Smooth muscle cell (in vitro differentiated cells): ENCODE measurements around the gene SLCO3A1. TPM values are rescaled to one million over a fixed set of nuclear protein-coding genes. Genes with fewer than 3 reads are reported as not detected.

Experiments used
- DNase-seq: peaks from one replicate; lab custom pipeline; 2025; ENCODE audit not compliant: unreplicated experiment; lab: John Stamatoyannopoulos, UW
- H2AFZ ChIP-seq: fragments of 200-600 bp; sonication (generic); 2 replicates; pipeline ENCODE4 v1.6.0; 2016; ENCODE audit warnings: antibody characterized with exemption, low read depth, mild to moderate bottlenecking
- H3F3A ChIP-seq: fragments of 200-600 bp; sonication (generic); 2 replicates; pipeline ENCODE4 v1.6.0; 2017; ENCODE audit warnings: antibody characterized with exemption, low read depth
- H3K27ac ChIP-seq: fragments of 200-600 bp; sonication (generic); 2 replicates; pipeline ENCODE4 v1.5.1; 2016; ENCODE audit warnings: low read depth, mild to moderate bottlenecking
- H3K27me3 ChIP-seq: fragments of 200-600 bp; sonication (generic); 2 replicates; pipeline ENCODE4 v1.6.1; 2016; ENCODE audit warnings: low read depth, mild to moderate bottlenecking
- H3K36me3 ChIP-seq: fragments of 200-600 bp; sonication (generic); 2 replicates; pipeline ENCODE4 v1.5.1; 2016; ENCODE audit warnings: low read depth
- H3K4me1 ChIP-seq: fragments of 200-600 bp; sonication (generic); 2 replicates; pipeline ENCODE4 v1.5.1; 2016; ENCODE audit warnings: low read depth
- H3K4me2 ChIP-seq: fragments of 200-600 bp; sonication (generic); 2 replicates; pipeline ENCODE4 v1.6.0; 2016; ENCODE audit warnings: mild to moderate bottlenecking
- H3K4me3 ChIP-seq: fragments of 200-600 bp; sonication (generic); 2 replicates; pipeline ENCODE4 v1.5.1; 2016; ENCODE audit warnings: mild to moderate bottlenecking
- H3K79me2 ChIP-seq: fragments of 200-600 bp; sonication (generic); 2 replicates; pipeline ENCODE4 v1.6.0; 2016; ENCODE audit warnings: low read depth, mild to moderate bottlenecking
- H3K9ac ChIP-seq: fragments of 200-600 bp; sonication (generic); 2 replicates; pipeline ENCODE4 v1.6.0; 2016; ENCODE audit warnings: low read depth
- H3K9me3 ChIP-seq: fragments of 200-600 bp; sonication (generic); replicated peaks from 2 replicates; pipeline ENCODE4 v1.5.1; 2016; ENCODE audit warnings: low read depth
- H4K20me1 ChIP-seq: fragments of 200-600 bp; sonication (generic); 2 replicates; pipeline ENCODE4 v1.6.0; 2016; ENCODE audit warnings: low read depth
- WGBS: methylation state at CpG from one replicate; pipeline ENCODE4 v1.1.7; 2016; ENCODE audit warnings: low lambda C conversion rate; 5-methylcytosine and 5-hydroxymethylcytosine counted together
- polyA plus RNA-seq: library from polyadenylated mRNA; unstranded; fragments of >200 nt; fragmentation: Nextera tagmentation; extraction: Ambion mirVana; gene quantifications from 2 replicates; pipeline ENCODE4 v1.2.1, GENCODE V29; 2016
- total RNA-seq: library from RNA; depleted of rRNA; stranded (reverse); fragments of >200 nt; gene quantifications from 2 replicates; pipeline ENCODE4 v1.2.3, GENCODE V29; 2014
- TF ChIP-seq, protein P1 (sequence below): fragments of 200-600 bp; sonication (generic); IDR thresholded peaks from 2 replicates; pipeline ENCODE4 v1.5.1; 2017; ENCODE audit warnings: borderline replicate concordance, mild to moderate bottlenecking, antibody characterized with exemption; ENCODE audit not compliant: insufficient read depth, poor library complexity, severe bottlenecking

The SLCO3A1 gene
- total and polyA plus RNA-seq, 2 experiments from 2014 or later: 1.3 to 12.6 TPM

DNA sequence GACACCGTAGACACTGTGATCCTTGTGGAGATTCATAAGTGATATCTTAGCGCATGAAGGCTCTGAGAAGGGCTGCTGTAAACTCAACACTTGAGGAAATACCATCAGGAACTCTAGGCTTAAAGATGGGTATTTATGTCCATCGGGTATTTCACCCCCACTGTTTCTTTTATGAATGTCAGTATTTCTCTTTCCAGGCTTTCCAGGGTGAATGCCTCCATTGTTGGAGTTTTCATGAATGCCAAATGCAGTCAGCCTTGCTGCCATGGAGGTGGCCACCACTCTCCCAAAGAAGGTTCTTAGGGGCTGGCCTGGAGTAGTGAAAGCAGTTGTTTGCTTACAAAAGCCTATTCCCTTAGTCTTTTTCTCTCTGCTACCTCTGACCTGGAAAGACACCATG is 259.2 kb downstream of the SLCO3A1 start:
- no peaks in the 10 kb centered on the region for H3F3A ChIP-seq
- H3K9me3 ChIP-seq: no peaks in the 10 kb centered on the region
- no peaks in the 10 kb centered on the region for H3K36me3 ChIP-seq
- WGBS: 72% methylated on average over 3 of the region's 3 CpGs
- no peak overlapping the region for H2AFZ ChIP-seq
- no peaks in the 10 kb centered on the region for H3K79me2 ChIP-seq
- no peak overlapping the region for H3K27ac ChIP-seq
- no peak overlapping the region for H3K4me3 ChIP-seq
- H3K4me1 ChIP-seq: peaks cover 11% of the 10 kb centered on the region
- H3K27me3 ChIP-seq: no peaks in the 10 kb centered on the region
- TF ChIP-seq, protein P1, sequence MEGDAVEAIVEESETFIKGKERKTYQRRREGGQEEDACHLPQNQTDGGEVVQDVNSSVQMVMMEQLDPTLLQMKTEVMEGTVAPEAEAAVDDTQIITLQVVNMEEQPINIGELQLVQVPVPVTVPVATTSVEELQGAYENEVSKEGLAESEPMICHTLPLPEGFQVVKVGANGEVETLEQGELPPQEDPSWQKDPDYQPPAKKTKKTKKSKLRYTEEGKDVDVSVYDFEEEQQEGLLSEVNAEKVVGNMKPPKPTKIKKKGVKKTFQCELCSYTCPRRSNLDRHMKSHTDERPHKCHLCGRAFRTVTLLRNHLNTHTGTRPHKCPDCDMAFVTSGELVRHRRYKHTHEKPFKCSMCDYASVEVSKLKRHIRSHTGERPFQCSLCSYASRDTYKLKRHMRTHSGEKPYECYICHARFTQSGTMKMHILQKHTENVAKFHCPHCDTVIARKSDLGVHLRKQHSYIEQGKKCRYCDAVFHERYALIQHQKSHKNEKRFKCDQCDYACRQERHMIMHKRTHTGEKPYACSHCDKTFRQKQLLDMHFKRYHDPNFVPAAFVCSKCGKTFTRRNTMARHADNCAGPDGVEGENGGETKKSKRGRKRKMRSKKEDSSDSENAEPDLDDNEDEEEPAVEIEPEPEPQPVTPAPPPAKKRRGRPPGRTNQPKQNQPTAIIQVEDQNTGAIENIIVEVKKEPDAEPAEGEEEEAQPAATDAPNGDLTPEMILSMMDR: no peak
- H3K4me2 ChIP-seq: no peak overlapping the region
- no peaks in the 10 kb centered on the region for H4K20me1 ChIP-seq
- no peak for DNase-seq
- H3K9ac ChIP-seq: no peak overlapping the region

GRCh38 chr15:92113832-92114231 is 260.3 kb downstream of the SLCO3A1 start:
- TF ChIP-seq, protein P1: no peak
- Histone ChIP-seq H3K27ac (no peak overlapping the region), H3K36me3 (no peaks in the 10 kb centered on the region), H3K9ac (no peak overlapping the region), H3K9me3 (no peaks in the 10 kb centered on the region), H3K4me3 (no peak overlapping the region), H2AFZ (no peak overlapping the region), H3K27me3 (no peaks in the 10 kb centered on the region), H3K79me2 (no peaks in the 10 kb centered on the region), H4K20me1 (no peaks in the 10 kb centered on the region), H3K4me1 (peaks cover 21% of the 10 kb centered on the region), H3K4me2 (no peak overlapping the region), H3F3A (no peaks in the 10 kb centered on the region)
- WGBS: 62% methylated on average over 3 of the region's 3 CpGs
- no peak for DNase-seq

DNA sequence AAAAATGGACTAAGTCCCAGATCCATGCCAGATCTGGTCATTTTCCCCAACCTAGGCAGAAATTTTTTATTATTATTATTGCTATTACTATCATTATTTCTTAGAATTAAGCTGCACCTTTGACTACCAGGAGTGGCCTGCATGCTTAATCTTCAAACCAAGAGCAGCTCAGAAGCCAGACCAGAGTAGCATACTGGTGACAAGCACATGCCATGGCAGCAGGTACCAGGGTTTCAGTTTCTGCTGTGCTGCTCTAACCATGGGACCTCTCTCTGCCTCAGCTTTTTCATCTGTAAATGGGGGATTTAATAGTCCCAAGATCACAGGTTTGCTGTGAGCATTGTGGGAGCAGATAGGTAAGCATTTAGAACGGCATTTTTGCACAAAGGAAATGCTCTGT is 262.3 kb downstream of the SLCO3A1 start:
- H3K4me2 ChIP-seq: no peak overlapping the region
- H3K36me3 ChIP-seq: no peaks in the 10 kb centered on the region
- H3K4me1 ChIP-seq: peaks cover 21% of the 10 kb centered on the region
- no peak overlapping the region for H3K4me3 ChIP-seq
- no peaks in the 10 kb centered on the region for H3K27me3 ChIP-seq
- H3K9me3 ChIP-seq: no peaks in the 10 kb centered on the region
- no peak overlapping the region for H3K27ac ChIP-seq
- TF ChIP-seq, protein P1: no peak
- WGBS: 91% methylated on average over 1 of the region's 1 CpG
- DNase-seq: no peak
- no peak overlapping the region for H2AFZ ChIP-seq
- H3F3A ChIP-seq: no peaks in the 10 kb centered on the region
- H3K9ac ChIP-seq: no peak overlapping the region
- H4K20me1 ChIP-seq: no peaks in the 10 kb centered on the region
- no peaks in the 10 kb centered on the region for H3K79me2 ChIP-seq

DNA sequence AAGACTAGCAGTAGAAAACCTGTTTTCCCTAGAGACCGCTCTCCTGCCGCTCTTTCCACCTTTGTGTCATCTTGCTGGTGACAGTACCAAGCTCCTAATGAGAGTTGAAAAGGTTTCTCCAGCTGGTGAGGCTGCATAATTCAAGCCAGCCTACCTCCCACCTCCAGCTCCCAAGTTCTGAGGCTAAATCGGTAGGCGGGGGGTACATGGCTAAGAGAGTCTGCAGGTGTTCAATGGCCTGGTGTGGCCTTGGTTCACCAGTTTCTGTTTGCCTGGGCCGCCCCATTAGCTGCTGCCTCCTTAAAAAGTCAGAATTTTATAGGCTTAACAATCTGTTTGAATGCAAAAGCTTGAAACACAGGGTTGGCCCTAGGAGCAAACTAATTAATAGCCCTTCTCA is 262.8 kb downstream of the SLCO3A1 start:
- H3F3A ChIP-seq: no peaks in the 10 kb centered on the region
- no peak overlapping the region for H3K27ac ChIP-seq
- no peaks in the 10 kb centered on the region for H3K36me3 ChIP-seq
- H3K9me3 ChIP-seq: no peaks in the 10 kb centered on the region
- no peak overlapping the region for H2AFZ ChIP-seq
- H3K4me3 ChIP-seq: no peak overlapping the region
- 85% methylated on average over 5 of the region's 5 CpGs for WGBS
- H4K20me1 ChIP-seq: no peaks in the 10 kb centered on the region
- H3K27me3 ChIP-seq: no peaks in the 10 kb centered on the region
- no peak for DNase-seq
- H3K79me2 ChIP-seq: no peaks in the 10 kb centered on the region
- H3K9ac ChIP-seq: no peak overlapping the region
- H3K4me2 ChIP-seq: no peak overlapping the region
- peaks cover 21% of the 10 kb centered on the region for H3K4me1 ChIP-seq
- TF ChIP-seq, protein P1: no peak
